ENCODE results near the gene FIGN. TPM values are rescaled to one million over a fixed set of nuclear protein-coding genes. Genes with fewer than 3 reads are reported as not detected.

The FIGN gene
- total and polyA plus RNA-seq, 2 of the 4 experiments (the other 2 are of a cell fraction): 0.77 to 0.90 TPM

- no peaks in the 10 kb centered on the region for H3K36me3 ChIP-seq (ENCODE audit: control insufficient read depth, insufficient read depth, low read length)
- no peak overlapping the region for H2BK15ac ChIP-seq (ENCODE audit: low read depth, low read length)
- H3K18ac ChIP-seq (ENCODE audit: low read depth, low read length): no peak overlapping the region
- H3K9me1 ChIP-seq (ENCODE audit: insufficient read depth, low read length): peaks cover 3% of the 10 kb centered on the region; the same call in 1 of the 2 replicates
- ChIA-PET CTCF (no interaction called here), POLR2A (ENCODE audit: unreplicated experiment) (no interaction called here)
- intact Hi-C loops (cut with micrococcal nuclease): no loop called here
- H3K27me3 ChIP-seq (ENCODE audit: control insufficient read depth, insufficient read depth, low read length): no peaks in the 10 kb centered on the region
- no peak overlapping the region for H3K4me3 ChIP-seq (ENCODE audit: insufficient read depth, low read depth, low read length)
- dilution Hi-C loops (cut with HindIII; ENCODE audit: low sequenced_read_pairs, unreplicated experiment): no loop called here
- H3K4ac ChIP-seq (ENCODE audit: low read depth, low read length): no peak overlapping the region
- H4K5ac ChIP-seq (ENCODE audit: low read depth, low read length): no peak overlapping the region
- TF ChIP-seq POLR2A (IDR thresholded peaks at IDR 0.05; ENCODE audit: low read depth, low read length): no peak
- TF ChIP-seq, protein P1, sequence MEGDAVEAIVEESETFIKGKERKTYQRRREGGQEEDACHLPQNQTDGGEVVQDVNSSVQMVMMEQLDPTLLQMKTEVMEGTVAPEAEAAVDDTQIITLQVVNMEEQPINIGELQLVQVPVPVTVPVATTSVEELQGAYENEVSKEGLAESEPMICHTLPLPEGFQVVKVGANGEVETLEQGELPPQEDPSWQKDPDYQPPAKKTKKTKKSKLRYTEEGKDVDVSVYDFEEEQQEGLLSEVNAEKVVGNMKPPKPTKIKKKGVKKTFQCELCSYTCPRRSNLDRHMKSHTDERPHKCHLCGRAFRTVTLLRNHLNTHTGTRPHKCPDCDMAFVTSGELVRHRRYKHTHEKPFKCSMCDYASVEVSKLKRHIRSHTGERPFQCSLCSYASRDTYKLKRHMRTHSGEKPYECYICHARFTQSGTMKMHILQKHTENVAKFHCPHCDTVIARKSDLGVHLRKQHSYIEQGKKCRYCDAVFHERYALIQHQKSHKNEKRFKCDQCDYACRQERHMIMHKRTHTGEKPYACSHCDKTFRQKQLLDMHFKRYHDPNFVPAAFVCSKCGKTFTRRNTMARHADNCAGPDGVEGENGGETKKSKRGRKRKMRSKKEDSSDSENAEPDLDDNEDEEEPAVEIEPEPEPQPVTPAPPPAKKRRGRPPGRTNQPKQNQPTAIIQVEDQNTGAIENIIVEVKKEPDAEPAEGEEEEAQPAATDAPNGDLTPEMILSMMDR (conservative IDR thresholded peaks at IDR 0.05; ENCODE audit: low read depth, low read length): no peak
- no peak for TF ChIP-seq RCOR1 (IDR thresholded peaks at IDR 0.05; ENCODE audit: insufficient replicate concordance, low read length)
- no peak for TF ChIP-seq SMC3 (IDR thresholded peaks at IDR 0.05; ENCODE audit: low read depth, low read length)
- no peak for TF ChIP-seq CEBPB (IDR thresholded peaks at IDR 0.05; ENCODE audit: low read depth, low read length)
- no peak for TF ChIP-seq USF2 (IDR thresholded peaks at IDR 0.05; ENCODE audit: low read depth, low read length)
- TF ChIP-seq RAD21 (IDR thresholded peaks at IDR 0.05; ENCODE audit: low read length): no peak
- no peak for TF ChIP-seq CHD1 (IDR thresholded peaks at IDR 0.05; ENCODE audit: low read depth, low read length)
- H3K4me1 ChIP-seq (ENCODE audit: control insufficient read depth, insufficient read depth, low read length): no peaks in the 10 kb centered on the region
- no peak overlapping the region for H3K9ac ChIP-seq (ENCODE audit: low read depth, low read length)
- no peaks in the 10 kb centered on the region for H4K20me1 ChIP-seq (ENCODE audit: insufficient read depth, low read length)
- no peak overlapping the region for H3K56ac ChIP-seq (ENCODE audit: extremely low read depth, insufficient read depth, low read length)
- H2BK5ac ChIP-seq (ENCODE audit: low read depth, low read length, poor library complexity, severe bottlenecking): no peak overlapping the region
- H4K8ac ChIP-seq (ENCODE audit: low read depth in 2 of 2, low read length in 2 of 2): no peak overlapping the region
- no peaks in the 10 kb centered on the region for H3K9me3 ChIP-seq (ENCODE audit: control insufficient read depth, insufficient read depth, low read length)
- no peak overlapping the region for H3K23ac ChIP-seq (ENCODE audit: low read depth, low read length)
- H3K4me2 ChIP-seq (ENCODE audit: low read depth, low read length): no peak overlapping the region
- no peak overlapping the region for H2AFZ ChIP-seq (replicated peaks; ENCODE audit: low read length, poor library complexity)
- ATAC-seq (ENCODE audit: low read depth) (no peak), DNase-seq (no peak)
- H3K14ac ChIP-seq (replicated peaks; ENCODE audit: low read depth, low read length): no peak overlapping the region
- peaks cover 0 to 3% of the 10 kb centered on the region in 2 experiments; a peak in 1 of 4 replicates for H3K79me1 ChIP-seq (ENCODE audit: low read depth in 1 of 2, low read length in 2 of 2)
- no peak overlapping the region for H3K27ac ChIP-seq (ENCODE audit: insufficient read depth, low read length)
- H2BK120ac ChIP-seq (ENCODE audit: low read depth, low read length): no peak overlapping the region
- in situ Hi-C loops (cut with MboI; ENCODE audit: low sequenced_read_pairs): no loop called here
- BruUV-seq (replicated peaks): no TSS peak
- no peak overlapping the region for H2AK9ac ChIP-seq (replicated peaks; ENCODE audit: low read depth, low read length, poor library complexity)
- H2BK20ac ChIP-seq (ENCODE audit: low read depth, low read length): no peak overlapping the region
- no peak overlapping the region for H2AK5ac ChIP-seq (ENCODE audit: low read depth, low read length)
- H4K91ac ChIP-seq (ENCODE audit: insufficient read depth, low read depth, low read length): no peak overlapping the region
Observed at GRCh38 chr2:163647300-163647699, 88.5 kb downstream of the FIGN start.

Measured in IMR-90 (cell line).